OCI-LY1 (cell line): ENCODE data around the gene GNAZ.

Experiments used
- EZH2 ChIP-seq: fragments of 200-600 bp; sonication (generic), shearing (Covaris generic); IDR thresholded peaks from 2 replicates; pipeline ENCODE4 v1.8.0; 2017; ENCODE audit warnings: borderline replicate concordance, mixed run types, mild to moderate bottlenecking, antibody characterized with exemption, low read length, moderate library complexity, mixed read lengths
- TF ChIP-seq, protein P1 (sequence below): fragments of 200-600 bp; sonication (generic), shearing (Covaris generic); IDR thresholded peaks from 2 replicates; pipeline ENCODE4 v1.5.1; 2017; ENCODE audit warnings: mild to moderate bottlenecking, antibody characterized with exemption, low read length, moderate library complexity, mixed read lengths

DNA sequence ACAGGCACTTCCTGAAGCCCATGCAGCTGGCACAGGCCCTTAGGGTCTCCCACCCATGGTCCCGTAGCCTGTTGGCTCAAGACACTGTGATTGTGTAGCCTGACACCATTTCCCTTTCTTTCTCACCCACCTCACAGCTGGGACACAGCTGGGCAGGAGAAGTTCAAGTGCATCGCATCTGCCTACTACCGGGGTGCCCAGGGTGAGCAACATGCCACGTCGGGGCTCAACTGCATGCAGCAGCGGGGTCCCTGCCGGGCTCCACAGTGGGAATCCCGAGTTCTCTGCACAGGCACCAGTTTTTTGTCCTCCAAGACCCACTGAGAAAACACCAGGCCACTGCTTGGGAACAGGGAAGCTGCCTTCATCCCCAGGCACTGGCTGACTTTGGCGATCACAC is 85.5 kb downstream of the GNAZ start:
- TF ChIP-seq, protein P1, sequence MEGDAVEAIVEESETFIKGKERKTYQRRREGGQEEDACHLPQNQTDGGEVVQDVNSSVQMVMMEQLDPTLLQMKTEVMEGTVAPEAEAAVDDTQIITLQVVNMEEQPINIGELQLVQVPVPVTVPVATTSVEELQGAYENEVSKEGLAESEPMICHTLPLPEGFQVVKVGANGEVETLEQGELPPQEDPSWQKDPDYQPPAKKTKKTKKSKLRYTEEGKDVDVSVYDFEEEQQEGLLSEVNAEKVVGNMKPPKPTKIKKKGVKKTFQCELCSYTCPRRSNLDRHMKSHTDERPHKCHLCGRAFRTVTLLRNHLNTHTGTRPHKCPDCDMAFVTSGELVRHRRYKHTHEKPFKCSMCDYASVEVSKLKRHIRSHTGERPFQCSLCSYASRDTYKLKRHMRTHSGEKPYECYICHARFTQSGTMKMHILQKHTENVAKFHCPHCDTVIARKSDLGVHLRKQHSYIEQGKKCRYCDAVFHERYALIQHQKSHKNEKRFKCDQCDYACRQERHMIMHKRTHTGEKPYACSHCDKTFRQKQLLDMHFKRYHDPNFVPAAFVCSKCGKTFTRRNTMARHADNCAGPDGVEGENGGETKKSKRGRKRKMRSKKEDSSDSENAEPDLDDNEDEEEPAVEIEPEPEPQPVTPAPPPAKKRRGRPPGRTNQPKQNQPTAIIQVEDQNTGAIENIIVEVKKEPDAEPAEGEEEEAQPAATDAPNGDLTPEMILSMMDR, result no peak
- TF ChIP-seq EZH2, result no peak
